AG04449 (cell line): Measurements from ENCODE around the gene PPP2R5E.

ENCODE experiments used
- CTCF ChIA-PET: fragments of 350-600 bp; formaldehyde crosslinking; extraction: SDS; loops from one replicate; lab custom pipeline; 2021; ENCODE audit warnings: antibody characterized with exemption; lab: Yijun Ruan, JAX
- POLR2A ChIA-PET: fragments of 400-600, 350-600 bp; formaldehyde crosslinking; extraction: SDS; loops from one replicate; lab custom pipeline; 2020; ENCODE audit warnings: antibody characterized with exemption, inconsistent platforms; lab: Yijun Ruan, JAX
- DNase-seq: peaks from one replicate; pipeline ENCODE4 v3.0.0-alpha.2; 2010; ENCODE audit warnings: low read depth, low spot score
- H3K4me3 ChIP-seq: 2 replicates; pipeline ENCODE4 v1.5.1; 2011; ENCODE audit warnings: low read depth, mild to moderate bottlenecking, control low read depth, low read length
- CTCF ChIP-seq: IDR thresholded peaks from one replicate; pipeline ENCODE4 v1.5.1; 2011; ENCODE audit warnings: mild to moderate bottlenecking, moderate library complexity, low read length, control low read depth, inconsistent platforms; ENCODE audit not compliant: insufficient read depth; ENCODE audit errors: missing control alignments

The PPP2R5E gene

GRCh38 chr14:63443361-63443760, 99.8 kb downstream of the PPP2R5E start:
- ChIA-PET CTCF (no interaction called here), POLR2A (no interaction called here)

GRCh38 chr14:63438065-63438757, 105.0 kb downstream of the PPP2R5E start:
- DNase-seq = peak; percentile 84
- H3K4me3 ChIP-seq = peak overlapping the region; percentile 38
- TF ChIP-seq CTCF = no peak
- POLR2A ChIA-PET = interaction anchor here (1.0 kb wide), 1 partner anchor 105 kb away, joined by 3 read pairs; the partner anchor contains the start of gene PPP2R5E
- CTCF ChIA-PET = interaction anchor here (1.4 to 1.9 kb wide), 2 partner anchors 9 to 16 kb away, joined by 4 to 6 read pairs; no protein-coding TSS in a partner anchor

More at GRCh38 chr14:63443361-63443760, 99.8 kb downstream of the PPP2R5E start:
- no peak overlapping the region for H3K4me3 ChIP-seq
- no peak for DNase-seq
- TF ChIP-seq CTCF = no peak

- POLR2A ChIA-PET = no interaction called here
- CTCF ChIA-PET = no interaction called here
- no peak overlapping the region for H3K4me3 ChIP-seq
- DNase-seq = no peak
- no peak for TF ChIP-seq CTCF
These were observed 106.7 kb downstream of the PPP2R5E start for GRCh38 chr14:63436286-63437098.

GRCh38 chr14:63435838-63436237, 107.3 kb downstream of the PPP2R5E start:
- CTCF ChIA-PET = no interaction called here
- DNase-seq = peak; percentile 40
- no peak for TF ChIP-seq CTCF
- POLR2A ChIA-PET = no interaction called here
- H3K4me3 ChIP-seq = no peak overlapping the region

GRCh38 chr14:63435204-63435603, 108.0 kb downstream of the PPP2R5E start:
- no peak for TF ChIP-seq CTCF
- H3K4me3 ChIP-seq = no peak overlapping the region
- ChIA-PET POLR2A (no interaction called here), CTCF (no interaction called here)
- DNase-seq = no peak
